ENCODE data around the gene GPX4.

- TF ChIP-seq CTCF (IDR thresholded peaks at IDR 0.05), result no peak
- TF ChIP-seq EP300 (IDR thresholded peaks at IDR 0.05), result no peak
- TF ChIP-seq POLR2AphosphoS5 (IDR thresholded peaks at IDR 0.05), result no peak
These were observed 43.1 kb upstream of the GPX4 start for GRCh38 chr19:1060689-1061088.

Data from stomach (tissue), 4 donors.